K562 (cell line): ENCODE measurements around the gene TAF12. TPM values are rescaled to one million over a fixed set of nuclear protein-coding genes. Genes with fewer than 3 reads are reported as not detected.

Source experiments
- AFF4 ChIP-seq: sonication (generic); formaldehyde crosslinking; IDR thresholded peaks from 2 replicates; pipeline ENCODE4 v1.8.0; 2023; ENCODE audit warnings: mild to moderate bottlenecking, missing genetic modification reagents
- CUX1 ChIP-seq: fragments of 200-800 bp; sonication (Bioruptor generic); IDR thresholded peaks from 2 replicates; pipeline ENCODE4 v1.6.1; 2016; ENCODE audit warnings: missing genetic modification characterization, missing compliant biosample characterization
- DLX4 ChIP-seq: fragments of 250-450 bp; sonication (Bioruptor Pico); IDR thresholded peaks from 2 replicates; pipeline ENCODE4 v1.6.1; 2021; ENCODE audit warnings: mild to moderate bottlenecking
- ELF1 ChIP-seq: fragments of 200-800 bp; sonication (Bioruptor generic); IDR thresholded peaks from 2 replicates; pipeline ENCODE4 v1.6.1; 2016; ENCODE audit warnings: missing genetic modification characterization, missing compliant biosample characterization
- FOS ChIP-seq: IDR thresholded peaks from 3 replicates; pipeline ENCODE4 v1.6.1; 2011; ENCODE audit not compliant: insufficient read length; ENCODE audit errors: extremely low read depth
- GABPA ChIP-seq: fragments of 200-800 bp; sonication (Bioruptor generic); conservative IDR thresholded peaks from 2 replicates; pipeline ENCODE4 v1.6.1; 2016; ENCODE audit warnings: low read depth, missing genetic modification characterization, missing compliant biosample characterization
- KDM5B ChIP-seq: fragments of 200-600 bp; sonication (generic); IDR thresholded peaks from 2 replicates; pipeline ENCODE4 v1.6.1; 2012; ENCODE audit warnings: low read depth, mild to moderate bottlenecking, moderate library complexity, low read length, control low read depth, inconsistent platforms; ENCODE audit not compliant: insufficient replicate concordance
- MLX ChIP-seq, 2 experiments: fragments of 450-650 bp in 1 of 2; sonication (generic) in 1 of 2; formaldehyde crosslinking; conservative IDR thresholded peaks; 2 replicates each; pipeline versions ENCODE4 v1.4.0 to v1.8.1; 2020 to 2022; ENCODE audit warnings: mild to moderate bottlenecking in 1 of 2, missing genetic modification reagents in 1 of 2
- NCOR1 ChIP-seq: fragments of 450-650 bp; IDR thresholded peaks from 2 replicates; pipeline ENCODE4 v1.6.1; 2016; ENCODE audit warnings: mild to moderate bottlenecking, moderate library complexity
- RCOR1 ChIP-seq, 2 experiments: IDR thresholded peaks; 2 replicates each; pipeline ENCODE4 v1.6.1; 2012; ENCODE audit warnings: low read depth in 2 of 2, low read length in 2 of 2, borderline replicate concordance in 1 of 2, improper control_type of control experiment in 1 of 2
- TBL1XR1 ChIP-seq, 2 experiments: IDR thresholded peaks; 2 replicates each; pipeline ENCODE4 v1.6.1; 2012; ENCODE audit warnings: improper control_type of control experiment in 2 of 2, low read length in 2 of 2, mild to moderate bottlenecking in 1 of 2
- THAP7 ChIP-seq: fragments of 250-450 bp; sonication (Bioruptor Pico); IDR thresholded peaks from 2 replicates; pipeline ENCODE4 v1.5.0; 2021
- THRAP3 ChIP-seq: fragments of 450-650 bp; IDR thresholded peaks from 2 replicates; pipeline ENCODE4 v1.6.1; 2016; ENCODE audit warnings: mild to moderate bottlenecking, inconsistent platforms, borderline replicate concordance
- ZBTB1 ChIP-seq: sonication (generic); formaldehyde crosslinking; IDR thresholded peaks from 2 replicates; pipeline ENCODE4 v1.8.1; 2023; ENCODE audit warnings: missing genetic modification reagents, low read depth, mild to moderate bottlenecking, borderline replicate concordance
- polyA plus RNA-seq, 8 experiments: library from polyadenylated mRNA; depleted of rRNA in 4 of 8; stranded (reverse) in 5 of 8; unstranded in 3 of 8; fragments of >200 nt; fragmentation: Nextera tagmentation in 2 of 8; fragmentation: Illumina TruSeq in 1 of 8; extraction: Ambion mirVana in 2 of 8; extraction: Trizol in 1 of 8; gene quantifications; 2 replicates each; pipeline versions ENCODE4 v1.2.1 to v1.2.3, GENCODE V29; 2011 to 2014; ENCODE audit warnings: inconsistent platforms in 1 of 8, missing spikeins in 1 of 8
- total RNA-seq, 7 experiments: library from RNA; depleted of rRNA in 6 of 7; stranded (reverse); fragments of >200 nt in 6 of 7; fragmentation: Illumina TruSeq in 2 of 7; extraction: Trizol in 2 of 7; gene quantifications; 2 replicates each; pipeline versions ENCODE4 v1.2.1 to v1.2.3, GENCODE V29; 2011 to 2021; ENCODE audit warnings: low replicate concordance in 1 of 7

The TAF12 gene
- total and polyA plus RNA-seq, 9 of the 15 experiments (the other 6 are each of a cell fraction or from before 2014, with no cell fraction given), result 31.6 to 89.0 (median 50.5) TPM

- TF ChIP-seq CUX1 (CRISPR knock-in tag) (no peak), DLX4 (no peak), THRAP3 (no peak), ZBTB1 (no peak; the same call in 1 of the 2 replicates), KDM5B (no peak), THAP7 (CRISPR knock-in tag) (no peak), NCOR1 (no peak), RCOR1 (IDR thresholded peaks at IDR 0.05; ENCODE audit: borderline replicate concordance in 1 of 2, low read depth in 2 of 2, low read length in 2 of 2) (peak in 1 of 2 experiments; percentile 9; a peak in 1 of 4 replicates), FOS (no peak), AFF4 (CRISPR knock-in tag) (0 out of 2 replicates have a peak, but pooled peaks have one; percentile 45), TBL1XR1 (IDR thresholded peaks at IDR 0.05; ENCODE audit: low read length in 2 of 2) (no peak; a peak in 1 of 4 replicates), MLX (CRISPR knock-in tag; conservative IDR thresholded peaks at IDR 0.05) (no peak), ELF1 (tag) (peak; percentile 70), GABPA (tag) (no peak)
These were observed 61.9 kb downstream of the TAF12 start (continued) for GRCh38 chr1:28580722-28581530.
